Smooth muscle cell (in vitro differentiated cells): ENCODE results near the gene SH3BGRL3. TPM values are rescaled to one million over a fixed set of nuclear protein-coding genes. Genes with fewer than 3 reads are reported as not detected.

Experiments
- DNase-seq: peaks from one replicate; lab custom pipeline; 2025; ENCODE audit not compliant: unreplicated experiment; lab: John Stamatoyannopoulos, UW
- H2AFZ ChIP-seq: fragments of 200-600 bp; sonication (generic); 2 replicates; pipeline ENCODE4 v1.6.0; 2016; ENCODE audit warnings: antibody characterized with exemption, low read depth, mild to moderate bottlenecking
- H3F3A ChIP-seq: fragments of 200-600 bp; sonication (generic); 2 replicates; pipeline ENCODE4 v1.6.0; 2017; ENCODE audit warnings: antibody characterized with exemption, low read depth
- H3K27ac ChIP-seq: fragments of 200-600 bp; sonication (generic); 2 replicates; pipeline ENCODE4 v1.5.1; 2016; ENCODE audit warnings: low read depth, mild to moderate bottlenecking
- H3K27me3 ChIP-seq: fragments of 200-600 bp; sonication (generic); 2 replicates; pipeline ENCODE4 v1.6.1; 2016; ENCODE audit warnings: low read depth, mild to moderate bottlenecking
- H3K36me3 ChIP-seq: fragments of 200-600 bp; sonication (generic); 2 replicates; pipeline ENCODE4 v1.5.1; 2016; ENCODE audit warnings: low read depth
- H3K4me1 ChIP-seq: fragments of 200-600 bp; sonication (generic); 2 replicates; pipeline ENCODE4 v1.5.1; 2016; ENCODE audit warnings: low read depth
- H3K4me2 ChIP-seq: fragments of 200-600 bp; sonication (generic); 2 replicates; pipeline ENCODE4 v1.6.0; 2016; ENCODE audit warnings: mild to moderate bottlenecking
- H3K4me3 ChIP-seq: fragments of 200-600 bp; sonication (generic); 2 replicates; pipeline ENCODE4 v1.5.1; 2016; ENCODE audit warnings: mild to moderate bottlenecking
- H3K79me2 ChIP-seq: fragments of 200-600 bp; sonication (generic); 2 replicates; pipeline ENCODE4 v1.6.0; 2016; ENCODE audit warnings: low read depth, mild to moderate bottlenecking
- H3K9ac ChIP-seq: fragments of 200-600 bp; sonication (generic); 2 replicates; pipeline ENCODE4 v1.6.0; 2016; ENCODE audit warnings: low read depth
- H3K9me3 ChIP-seq: fragments of 200-600 bp; sonication (generic); replicated peaks from 2 replicates; pipeline ENCODE4 v1.5.1; 2016; ENCODE audit warnings: low read depth
- H4K20me1 ChIP-seq: fragments of 200-600 bp; sonication (generic); 2 replicates; pipeline ENCODE4 v1.6.0; 2016; ENCODE audit warnings: low read depth
- CTCF ChIP-seq: fragments of 200-600 bp; sonication (generic); IDR thresholded peaks from 2 replicates; pipeline ENCODE4 v1.5.1; 2017; ENCODE audit warnings: borderline replicate concordance, mild to moderate bottlenecking, antibody characterized with exemption; ENCODE audit not compliant: insufficient read depth, poor library complexity, severe bottlenecking
- WGBS: methylation state at CpG from one replicate; pipeline ENCODE4 v1.1.7; 2016; ENCODE audit warnings: low lambda C conversion rate; 5-methylcytosine and 5-hydroxymethylcytosine counted together
- polyA plus RNA-seq: library from polyadenylated mRNA; unstranded; fragments of >200 nt; fragmentation: Nextera tagmentation; extraction: Ambion mirVana; gene quantifications from 2 replicates; pipeline ENCODE4 v1.2.1, GENCODE V29; 2016
- total RNA-seq: library from RNA; depleted of rRNA; stranded (reverse); fragments of >200 nt; gene quantifications from 2 replicates; pipeline ENCODE4 v1.2.3, GENCODE V29; 2014

Gene SH3BGRL3
- total and polyA plus RNA-seq, 2 experiments from 2014 or later: 241 to 1,367 TPM

- H3K4me2 ChIP-seq: no peak overlapping the region
Measured at GRCh38 chr1:26252718-26253117, 27.2 kb upstream of the SH3BGRL3 start.

DNA sequence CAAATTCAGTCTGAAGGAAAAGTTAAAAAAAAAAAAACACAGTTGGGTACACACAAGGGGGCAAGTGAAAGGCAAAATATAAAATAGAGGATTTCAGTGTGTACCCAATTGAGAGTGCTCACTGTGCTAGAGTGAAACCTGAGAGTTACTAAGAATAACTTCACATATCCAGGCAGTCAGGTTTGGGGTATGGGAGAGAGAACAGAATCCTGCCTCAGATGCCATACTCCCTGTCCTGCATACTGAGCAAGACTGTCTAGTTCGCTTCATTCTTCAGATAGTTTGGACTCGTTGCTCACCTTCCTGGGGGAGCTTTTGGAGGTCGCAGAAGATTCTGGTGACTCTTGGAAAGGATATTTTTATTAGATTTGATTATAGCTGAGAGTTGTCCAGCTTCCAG, 25.5 kb upstream of the SH3BGRL3 start:
- no peaks in the 10 kb centered on the region for H3F3A ChIP-seq
- TF ChIP-seq CTCF: no peak
- DNase-seq: no peak
- H3K79me2 ChIP-seq: no peaks in the 10 kb centered on the region
- no peaks in the 10 kb centered on the region for H3K27me3 ChIP-seq
- H2AFZ ChIP-seq: no peak overlapping the region
- WGBS: 91% methylated on average over 3 of the region's 3 CpGs
- H3K9me3 ChIP-seq: no peaks in the 10 kb centered on the region
- H3K9ac ChIP-seq: no peak overlapping the region
- H3K27ac ChIP-seq: no peak overlapping the region
- H3K4me3 ChIP-seq: no peak overlapping the region
- H3K4me2 ChIP-seq: no peak overlapping the region
- H3K4me1 ChIP-seq: no peaks in the 10 kb centered on the region
- no peaks in the 10 kb centered on the region for H3K36me3 ChIP-seq
- H4K20me1 ChIP-seq: no peaks in the 10 kb centered on the region

More at GRCh38 chr1:26252718-26253117, 27.2 kb upstream of the SH3BGRL3 start:
- DNase-seq: no peak
- no peaks in the 10 kb centered on the region for H3K27me3 ChIP-seq
- WGBS: 84% methylated on average over 7 of the region's 7 CpGs
- no peak overlapping the region for H3K4me3 ChIP-seq
- no peaks in the 10 kb centered on the region for H3K36me3 ChIP-seq
- no peak overlapping the region for H3K9ac ChIP-seq
- H3K27ac ChIP-seq: no peak overlapping the region
- H4K20me1 ChIP-seq: no peaks in the 10 kb centered on the region
- no peaks in the 10 kb centered on the region for H3K4me1 ChIP-seq
- H3F3A ChIP-seq: no peaks in the 10 kb centered on the region
- no peak for TF ChIP-seq CTCF
- no peak overlapping the region for H2AFZ ChIP-seq
- H3K9me3 ChIP-seq: no peaks in the 10 kb centered on the region
- H3K79me2 ChIP-seq: no peaks in the 10 kb centered on the region

GRCh38 chr1:26257222-26257621, 22.7 kb upstream of the SH3BGRL3 start:
- no peaks in the 10 kb centered on the region for H3K27me3 ChIP-seq
- 100% methylated on average over 2 of the region's 2 CpGs for WGBS

More at GRCh38 chr1:26257222-26257621, 22.7 kb upstream of the SH3BGRL3 start:
- H3K4me3 ChIP-seq: no peak overlapping the region
- no peaks in the 10 kb centered on the region for H3K4me1 ChIP-seq
- no peaks in the 10 kb centered on the region for H3F3A ChIP-seq
- no peaks in the 10 kb centered on the region for H4K20me1 ChIP-seq
- H3K79me2 ChIP-seq: no peaks in the 10 kb centered on the region
- no peaks in the 10 kb centered on the region for H3K9me3 ChIP-seq
- H2AFZ ChIP-seq: no peak overlapping the region
- no peak for TF ChIP-seq CTCF
- H3K9ac ChIP-seq: no peak overlapping the region
- no peaks in the 10 kb centered on the region for H3K36me3 ChIP-seq
- no peak for DNase-seq
- H3K4me2 ChIP-seq: no peak overlapping the region
- no peak overlapping the region for H3K27ac ChIP-seq
